22Rv1 (cell line): ENCODE measurements around the gene SYTL1.

Experiments used
- H3K27ac ChIP-seq: fragments of 450-650 bp; 2 replicates; pipeline ENCODE4 v1.5.1; 2017
- ZFX ChIP-seq: fragments of 450-650 bp; IDR thresholded peaks from 2 replicates; pipeline ENCODE4 v1.6.1; 2017; ENCODE audit warnings: antibody characterized with exemption, borderline replicate concordance
- TF ChIP-seq, protein P1 (sequence below): fragments of 450-650 bp; IDR thresholded peaks from 2 replicates; pipeline ENCODE4 v1.5.1; 2017; ENCODE audit warnings: mild to moderate bottlenecking

Gene SYTL1

DNA sequence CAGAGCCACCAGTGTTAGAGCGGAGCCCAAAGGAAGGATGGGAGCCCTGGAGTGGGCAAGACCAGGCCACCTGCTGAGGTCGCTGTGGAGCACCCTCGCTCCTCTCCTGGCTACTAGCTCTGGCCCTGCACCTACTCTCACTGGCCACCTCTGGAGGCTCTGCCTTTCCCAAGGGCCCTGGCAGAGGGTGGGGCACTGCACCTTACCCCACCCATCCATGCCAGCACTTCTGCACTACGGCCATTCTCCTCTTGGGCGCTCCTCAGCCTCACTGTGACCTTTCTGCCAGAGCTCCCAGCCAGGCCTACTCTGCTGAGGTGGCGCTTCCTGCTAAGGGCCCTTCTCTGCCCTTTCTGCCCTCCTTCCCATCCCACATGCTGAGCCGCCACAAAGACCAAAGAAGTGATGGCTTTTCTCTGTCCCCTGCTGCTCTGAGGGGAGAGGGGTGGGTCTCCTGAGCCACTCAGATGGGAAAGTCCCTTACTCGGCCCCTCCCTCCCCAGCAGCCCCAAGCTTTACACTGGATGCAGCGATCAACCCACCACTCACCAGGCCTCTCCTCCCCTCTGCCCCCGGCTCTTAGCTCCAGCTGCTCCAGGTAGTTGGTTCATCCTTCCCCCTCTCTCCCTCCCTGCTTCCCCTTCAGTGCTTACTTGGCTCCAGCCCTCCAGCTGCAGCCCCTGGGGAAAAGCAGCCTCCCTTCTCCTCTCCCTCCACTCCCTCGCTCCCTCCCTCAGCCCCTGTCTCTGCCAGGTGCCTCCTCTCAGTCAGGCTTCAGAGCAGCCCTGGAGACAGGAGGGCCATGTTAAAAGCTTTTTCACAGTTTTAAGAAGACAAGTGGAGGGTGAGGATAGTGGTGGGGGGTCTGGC lies 34.7 kb upstream of the SYTL1 start:
- TF ChIP-seq ZFX = no peak
- TF ChIP-seq, protein P1, sequence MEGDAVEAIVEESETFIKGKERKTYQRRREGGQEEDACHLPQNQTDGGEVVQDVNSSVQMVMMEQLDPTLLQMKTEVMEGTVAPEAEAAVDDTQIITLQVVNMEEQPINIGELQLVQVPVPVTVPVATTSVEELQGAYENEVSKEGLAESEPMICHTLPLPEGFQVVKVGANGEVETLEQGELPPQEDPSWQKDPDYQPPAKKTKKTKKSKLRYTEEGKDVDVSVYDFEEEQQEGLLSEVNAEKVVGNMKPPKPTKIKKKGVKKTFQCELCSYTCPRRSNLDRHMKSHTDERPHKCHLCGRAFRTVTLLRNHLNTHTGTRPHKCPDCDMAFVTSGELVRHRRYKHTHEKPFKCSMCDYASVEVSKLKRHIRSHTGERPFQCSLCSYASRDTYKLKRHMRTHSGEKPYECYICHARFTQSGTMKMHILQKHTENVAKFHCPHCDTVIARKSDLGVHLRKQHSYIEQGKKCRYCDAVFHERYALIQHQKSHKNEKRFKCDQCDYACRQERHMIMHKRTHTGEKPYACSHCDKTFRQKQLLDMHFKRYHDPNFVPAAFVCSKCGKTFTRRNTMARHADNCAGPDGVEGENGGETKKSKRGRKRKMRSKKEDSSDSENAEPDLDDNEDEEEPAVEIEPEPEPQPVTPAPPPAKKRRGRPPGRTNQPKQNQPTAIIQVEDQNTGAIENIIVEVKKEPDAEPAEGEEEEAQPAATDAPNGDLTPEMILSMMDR = 0 out of 2 replicates have a peak, but pooled peaks have one; percentile 15
- no peak overlapping the region for H3K27ac ChIP-seq

DNA sequence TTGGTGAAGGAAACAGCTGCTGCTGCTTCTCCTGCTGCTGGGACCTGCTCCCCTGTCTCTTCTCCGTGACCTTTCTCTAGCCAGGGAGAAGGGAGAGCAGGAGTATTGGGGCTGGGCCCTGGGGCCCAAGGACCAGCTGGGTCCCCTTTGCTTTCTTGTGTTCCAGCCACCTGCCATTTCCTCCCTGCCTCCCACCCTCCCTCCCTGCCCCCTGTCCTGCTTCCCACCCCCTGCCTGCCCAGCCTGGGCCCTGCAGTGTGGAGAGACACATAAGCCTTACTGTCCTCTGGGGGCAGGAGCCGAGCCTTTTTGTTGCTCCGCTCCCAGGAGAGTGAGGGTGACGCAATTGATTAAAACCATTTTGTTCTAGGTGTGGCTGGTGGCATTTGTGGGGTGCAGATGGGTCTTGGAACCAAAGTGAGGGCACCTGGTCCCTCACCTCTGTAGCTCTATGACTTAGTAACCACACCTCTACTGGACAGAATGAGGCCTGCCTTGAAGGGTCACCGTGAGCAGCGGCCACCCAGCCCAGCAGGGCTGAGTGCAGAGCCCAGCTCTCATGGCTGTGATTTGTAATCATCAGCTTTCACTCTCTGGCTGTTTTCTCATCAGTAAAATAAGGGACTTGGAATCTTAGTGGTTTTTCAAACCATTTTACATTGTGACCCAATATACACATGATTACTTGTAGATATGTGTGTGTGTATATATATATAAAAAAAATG lies 33.8 kb upstream of the SYTL1 start:
- no peak overlapping the region for H3K27ac ChIP-seq
- TF ChIP-seq, protein P1 = no peak
- TF ChIP-seq ZFX = no peak

- TF ChIP-seq ZFX = no peak
- TF ChIP-seq, protein P1 = no peak
- H3K27ac ChIP-seq = no peak overlapping the region
Measured at GRCh38 chr1:27314169-27314568, 27.7 kb upstream of the SYTL1 start.

GRCh38 chr1:27314737-27315136 lies 27.1 kb upstream of the SYTL1 start:
- TF ChIP-seq, protein P1 = no peak
- no peak for TF ChIP-seq ZFX
- H3K27ac ChIP-seq = no peak overlapping the region

DNA sequence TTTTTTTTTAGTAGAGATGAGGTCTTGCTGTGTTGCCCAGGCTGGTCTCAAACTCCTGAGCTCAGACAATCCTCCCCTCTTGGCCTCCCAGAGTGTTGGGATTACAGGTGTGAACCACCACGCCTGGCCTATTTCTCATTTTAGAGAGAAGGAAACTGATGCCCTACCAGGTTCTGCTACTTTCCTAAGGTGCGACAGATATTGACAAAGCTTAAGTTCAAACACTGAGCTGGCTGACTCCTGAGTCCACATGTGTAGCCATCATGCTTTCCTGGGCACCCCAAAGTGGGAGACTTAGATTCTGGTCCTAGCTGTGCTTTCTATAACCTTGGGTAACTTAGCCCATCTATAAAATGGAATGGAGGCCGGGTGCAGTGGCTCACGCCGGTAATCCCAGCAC lies 25.0 kb upstream of the SYTL1 start:
- no peak overlapping the region for H3K27ac ChIP-seq
- TF ChIP-seq, protein P1 = no peak
- TF ChIP-seq ZFX = no peak

GRCh38 chr1:27318136-27318535 lies 23.7 kb upstream of the SYTL1 start:
- H3K27ac ChIP-seq = no peak overlapping the region
- TF ChIP-seq, protein P1 = no peak
- no peak for TF ChIP-seq ZFX

DNA sequence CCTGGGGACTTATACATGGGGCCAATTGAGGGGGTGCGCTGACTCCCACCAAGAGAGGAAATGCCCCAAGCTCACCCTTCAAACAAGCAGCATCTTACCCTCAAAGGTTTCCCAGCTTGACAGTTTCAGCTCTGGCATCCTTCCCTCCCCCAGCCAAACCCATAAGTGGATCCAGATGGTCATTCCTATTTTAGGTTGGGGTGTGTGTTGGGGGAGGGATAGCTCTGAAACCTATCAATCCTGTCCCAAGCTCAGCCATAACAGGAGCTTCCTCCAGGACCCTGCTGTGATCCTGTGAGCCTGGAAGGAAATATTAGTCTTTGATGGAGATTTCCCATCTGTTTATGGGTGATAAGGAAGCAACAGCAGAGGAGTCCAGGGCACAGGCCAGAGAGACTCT lies 23.2 kb upstream of the SYTL1 start:
- TF ChIP-seq, protein P1 = no peak
- no peak for TF ChIP-seq ZFX
- no peak overlapping the region for H3K27ac ChIP-seq
